Fibroblast of mammary gland (primary cell): ENCODE data around the gene MLX.
"Not testable (repeated sequence)": the region's sequence is repeated elsewhere in the genome, so short reads cannot be mapped to it uniquely, and the experiment has no call there.

Source experiments
- DNase-seq: peaks from one replicate; pipeline ENCODE4 v3.0.0-alpha.2; 2010; ENCODE audit warnings: low read depth
- H3K4me3 ChIP-seq: 2 replicates; pipeline ENCODE4 v1.5.1; 2011; ENCODE audit warnings: low read depth, mild to moderate bottlenecking, low read length, moderate library complexity; ENCODE audit not compliant: control insufficient read depth
- TF ChIP-seq, protein P1 (sequence below): conservative IDR thresholded peaks from 2 replicates; pipeline ENCODE4 v1.5.1; 2011; ENCODE audit warnings: low read depth, low read length, inconsistent platforms; ENCODE audit not compliant: control insufficient read depth, insufficient read depth

MLX gene

DNA sequence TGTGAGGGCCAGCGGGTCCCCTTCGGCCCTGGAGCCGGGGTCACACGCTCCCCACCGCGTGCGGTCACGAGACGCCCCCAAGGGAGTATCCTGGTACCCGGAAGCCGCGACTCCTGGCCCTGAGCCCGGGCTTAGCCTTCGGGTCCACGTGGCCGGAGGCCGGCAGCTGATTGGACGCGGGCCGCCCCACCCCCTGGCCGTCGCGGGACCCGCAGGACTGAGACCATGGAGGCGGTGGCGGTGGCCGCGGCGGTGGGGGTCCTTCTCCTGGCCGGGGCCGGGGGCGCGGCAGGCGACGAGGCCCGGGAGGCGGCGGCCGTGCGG, 30.9 kb upstream of the MLX start, which contains the start of gene NAGLU:
TSS of gene NAGLU (plus strand) at position 194 of the 324 bp plus-strand sequence. CDS start at position 226, 32 bp downstream.
- peak; percentile 82 for DNase-seq
- H3K4me3 ChIP-seq, result peak within 1 kb of the TSS; percentile 67
- TF ChIP-seq, protein P1, sequence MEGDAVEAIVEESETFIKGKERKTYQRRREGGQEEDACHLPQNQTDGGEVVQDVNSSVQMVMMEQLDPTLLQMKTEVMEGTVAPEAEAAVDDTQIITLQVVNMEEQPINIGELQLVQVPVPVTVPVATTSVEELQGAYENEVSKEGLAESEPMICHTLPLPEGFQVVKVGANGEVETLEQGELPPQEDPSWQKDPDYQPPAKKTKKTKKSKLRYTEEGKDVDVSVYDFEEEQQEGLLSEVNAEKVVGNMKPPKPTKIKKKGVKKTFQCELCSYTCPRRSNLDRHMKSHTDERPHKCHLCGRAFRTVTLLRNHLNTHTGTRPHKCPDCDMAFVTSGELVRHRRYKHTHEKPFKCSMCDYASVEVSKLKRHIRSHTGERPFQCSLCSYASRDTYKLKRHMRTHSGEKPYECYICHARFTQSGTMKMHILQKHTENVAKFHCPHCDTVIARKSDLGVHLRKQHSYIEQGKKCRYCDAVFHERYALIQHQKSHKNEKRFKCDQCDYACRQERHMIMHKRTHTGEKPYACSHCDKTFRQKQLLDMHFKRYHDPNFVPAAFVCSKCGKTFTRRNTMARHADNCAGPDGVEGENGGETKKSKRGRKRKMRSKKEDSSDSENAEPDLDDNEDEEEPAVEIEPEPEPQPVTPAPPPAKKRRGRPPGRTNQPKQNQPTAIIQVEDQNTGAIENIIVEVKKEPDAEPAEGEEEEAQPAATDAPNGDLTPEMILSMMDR, result no peak

DNA sequence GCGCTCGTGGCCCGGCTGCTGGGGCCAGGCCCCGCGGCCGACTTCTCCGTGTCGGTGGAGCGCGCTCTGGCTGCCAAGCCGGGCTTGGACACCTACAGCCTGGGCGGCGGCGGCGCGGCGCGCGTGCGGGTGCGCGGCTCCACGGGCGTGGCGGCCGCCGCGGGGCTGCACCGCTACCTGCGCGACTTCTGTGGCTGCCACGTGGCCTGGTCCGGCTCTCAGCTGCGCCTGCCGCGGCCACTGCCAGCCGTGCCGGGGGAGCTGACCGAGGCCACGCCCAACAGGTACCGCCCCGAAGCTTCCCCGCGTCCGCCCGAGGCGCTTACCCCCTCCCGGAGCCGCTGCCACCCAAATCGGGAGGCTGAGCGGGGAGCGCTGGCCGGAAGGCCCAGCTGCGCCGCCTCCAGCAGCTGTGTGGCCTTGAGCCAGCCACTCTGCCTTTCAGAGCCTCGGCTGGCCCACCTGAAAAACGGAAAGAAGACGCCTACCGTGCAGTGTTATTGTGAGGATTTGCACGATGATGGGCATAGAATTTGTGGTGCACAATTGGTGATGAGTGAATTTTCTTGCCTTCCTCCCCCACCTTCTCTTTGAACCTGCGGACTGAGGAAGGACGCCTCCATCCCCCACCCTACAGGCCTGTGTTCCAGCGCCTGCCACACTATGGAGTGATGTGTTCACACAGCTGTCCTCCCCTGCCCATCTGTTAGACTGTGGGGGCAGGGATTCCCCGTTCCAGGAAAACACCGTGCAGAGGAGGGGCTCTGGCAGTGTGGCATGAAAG, 30.3 kb upstream of the MLX start:
- DNase-seq, result peak; percentile 75
- TF ChIP-seq, protein P1, result no peak
- H3K4me3 ChIP-seq, result peak overlapping the region; percentile 67

DNA sequence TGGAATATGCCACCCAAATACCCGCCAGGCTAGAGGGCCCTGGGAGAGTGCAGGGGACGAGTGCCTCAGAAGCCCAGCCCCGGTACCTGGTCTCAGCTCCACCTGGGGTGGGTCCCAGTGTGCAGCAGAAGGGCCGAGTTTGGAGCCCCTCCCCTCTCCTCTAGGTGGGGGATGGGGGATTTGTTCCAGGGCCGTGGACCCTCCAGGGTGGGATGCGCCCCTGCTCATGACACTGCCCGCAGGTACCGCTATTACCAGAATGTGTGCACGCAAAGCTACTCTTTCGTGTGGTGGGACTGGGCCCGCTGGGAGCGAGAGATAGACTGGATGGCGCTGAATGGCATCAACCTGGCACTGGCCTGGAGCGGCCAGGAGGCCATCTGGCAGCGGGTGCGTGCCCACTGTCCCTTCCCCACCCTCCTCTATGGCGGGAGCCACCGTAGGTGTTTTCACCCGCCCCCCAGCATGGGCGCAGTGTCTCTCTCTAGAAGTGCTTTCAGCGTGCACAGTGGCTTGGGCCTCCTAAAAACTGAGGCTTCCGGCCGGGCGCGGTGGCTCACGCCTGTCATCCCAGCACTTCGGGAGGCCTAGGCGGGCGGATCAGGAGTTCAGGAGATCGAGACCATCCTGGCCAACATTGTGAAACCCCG, 29.6 kb upstream of the MLX start:
- H3K4me3 ChIP-seq, result peak overlapping the region; percentile 67
- TF ChIP-seq, protein P1, result no peak
- DNase-seq, result no peak

DNA sequence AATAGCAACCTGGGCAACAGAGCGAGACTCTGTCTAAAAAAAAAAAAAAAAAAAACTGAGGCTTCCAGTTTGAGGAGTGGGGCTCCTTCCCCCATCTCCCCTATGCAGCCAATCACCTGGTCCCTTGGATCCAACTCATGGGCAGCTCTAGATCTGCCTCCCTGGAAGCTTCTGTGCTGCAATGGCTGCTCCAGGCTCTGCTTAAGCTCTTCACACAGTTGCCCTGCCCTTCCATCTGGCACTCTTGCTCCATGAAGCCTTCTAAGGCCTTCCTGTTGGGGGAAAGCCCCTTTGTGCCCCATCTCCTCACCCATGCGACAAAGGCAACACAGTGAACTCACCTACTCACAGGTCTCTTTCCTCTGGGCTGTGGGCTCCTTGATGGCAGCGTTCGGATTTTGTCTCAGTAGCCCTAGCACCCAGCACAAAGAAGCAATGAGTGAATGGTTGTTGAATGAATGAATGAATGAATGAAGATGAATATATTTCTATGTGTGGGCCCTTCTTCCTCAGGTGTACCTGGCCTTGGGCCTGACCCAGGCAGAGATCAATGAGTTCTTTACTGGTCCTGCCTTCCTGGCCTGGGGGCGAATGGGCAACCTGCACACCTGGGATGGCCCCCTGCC, 29.0 kb upstream of the MLX start:
- TF ChIP-seq, protein P1, result no peak
- no peak overlapping the region for H3K4me3 ChIP-seq

DNA sequence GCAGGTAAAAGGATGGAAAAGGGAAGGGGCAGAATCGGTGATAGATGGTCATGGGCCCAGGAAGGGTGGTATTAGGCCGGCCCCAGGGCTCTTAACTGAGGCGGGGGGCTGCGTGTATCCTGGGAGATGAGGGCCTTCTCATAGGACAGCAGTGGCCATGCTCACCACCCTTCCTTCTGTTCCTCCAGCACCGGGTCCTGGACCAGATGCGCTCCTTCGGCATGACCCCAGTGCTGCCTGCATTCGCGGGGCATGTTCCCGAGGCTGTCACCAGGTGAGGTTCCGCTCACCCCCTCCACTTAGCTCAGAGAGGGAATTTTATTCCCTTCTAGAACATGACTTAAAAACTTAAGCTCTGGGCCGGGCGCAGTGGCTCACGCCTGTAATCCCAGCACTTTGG, 28.4 kb upstream of the MLX start:
- no peak for DNase-seq
- no peak overlapping the region for H3K4me3 ChIP-seq
- TF ChIP-seq, protein P1, result no peak

More for the DNA sequence above, 29.0 kb upstream of the MLX start:
- DNase-seq, result no peak

DNA sequence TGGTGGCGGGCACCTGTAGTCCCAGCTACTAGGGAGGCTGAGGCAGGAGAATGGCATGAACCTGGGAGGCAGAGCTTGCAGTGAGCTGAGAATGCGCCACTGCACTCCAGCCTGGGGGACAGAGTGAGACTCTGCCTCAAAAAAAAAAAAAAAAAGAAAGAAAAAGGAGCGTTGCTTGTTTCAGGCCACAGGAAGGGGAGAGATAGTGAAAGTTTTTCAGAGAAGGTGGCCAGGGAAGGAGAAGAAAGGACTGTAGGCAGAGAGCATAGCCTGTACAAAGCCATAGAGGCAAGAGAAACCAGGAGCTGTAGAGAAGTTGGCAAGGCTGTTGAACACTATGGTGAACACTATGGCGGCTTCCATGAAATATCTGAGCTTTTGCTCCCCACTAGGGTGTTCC, 26.3 kb upstream of the MLX start:
- not testable (repeated sequence) for H3K4me3 ChIP-seq, DNase-seq
